Spleen (tissue), 7 donors: ENCODE data around the gene CCDC3.

Source experiments
- CTCF ChIP-seq, 11 experiments: fragments of 200-600 bp in 7 of 11; fragments of 450-650 bp in 4 of 11; sonication (generic) in 4 of 11; IDR thresholded peaks in 8 of 11; conservative IDR thresholded peaks in 3 of 11; 1 replicate in 7 of 11; 2 replicates in 4 of 11; pipeline versions ENCODE4 v1.4.0 to v1.8.0; 2016 to 2021; ENCODE audit warnings: antibody characterized with exemption in 11 of 11, inconsistent platforms in 4 of 11, mild to moderate bottlenecking in 1 of 11
- POLR2AphosphoS5 ChIP-seq, 3 donors: sonication (generic); formaldehyde crosslinking; IDR thresholded peaks; one replicate each; pipeline ENCODE4 v1.5.1; 2017; ENCODE audit warnings: antibody characterized with exemption in 3 of 3
- donor health status: DM: no; HTN: no; CAD: no; lungs with moderate emphysema.
- donor health status: DM: no; HTN: no; CAD: no.
- donor health status: DM: no; HTN: no; CAD: no.

GRCh38 chr10:12868229-12868628 is 133.3 kb downstream of the CCDC3 start:
- TF ChIP-seq POLR2AphosphoS5 (IDR thresholded peaks at IDR 0.05): no peak
- no peak for TF ChIP-seq CTCF (IDR thresholded peaks at IDR 0.05 in 8 of 11, conservative IDR thresholded peaks at IDR 0.05 in 3 of 11)
